Measurements from ENCODE around the gene OR1J2.

The OR1J2 gene

GRCh38 chr9:122551371-122551770, 40.8 kb downstream of the OR1J2 start:
- no peak for DNase-seq (ENCODE audit: low read depth)

GRCh38 chr9:122552812-122553211, 42.2 kb downstream of the OR1J2 start, which contains the start of gene OR1N2:
TSS of gene OR1N2 (plus strand) at chr9:122553112. CDS start at chr9:122553212, 100 bp downstream.
- DNase-seq (ENCODE audit: low read depth), result no peak

Measured in GM04503 (cell line).